ENCODE measurements around the gene SLC13A2.

DNA sequence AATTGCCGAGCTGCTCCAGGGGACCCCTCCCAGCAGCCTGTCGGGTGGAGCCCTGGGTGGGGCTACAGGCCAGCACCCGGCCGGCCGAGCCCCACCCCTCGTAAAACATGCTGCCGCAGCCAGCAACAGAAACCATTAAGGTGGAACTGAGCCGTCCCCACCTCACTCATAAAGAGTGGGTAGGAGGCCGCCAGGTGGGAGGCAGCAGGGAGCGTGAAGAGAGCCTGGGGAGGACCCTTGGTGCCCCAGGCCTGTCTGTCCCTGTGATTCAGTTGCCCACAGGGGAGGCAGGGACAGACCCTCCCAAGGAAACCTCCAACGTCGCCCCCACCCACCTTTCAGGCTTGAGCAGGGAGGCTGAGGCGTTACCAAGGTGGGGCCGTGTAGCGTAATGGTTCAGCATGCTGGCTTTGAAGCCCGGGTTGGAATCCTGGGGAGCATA, 41.1 kb downstream of the SLC13A2 start:
- TF ChIP-seq, protein P1, sequence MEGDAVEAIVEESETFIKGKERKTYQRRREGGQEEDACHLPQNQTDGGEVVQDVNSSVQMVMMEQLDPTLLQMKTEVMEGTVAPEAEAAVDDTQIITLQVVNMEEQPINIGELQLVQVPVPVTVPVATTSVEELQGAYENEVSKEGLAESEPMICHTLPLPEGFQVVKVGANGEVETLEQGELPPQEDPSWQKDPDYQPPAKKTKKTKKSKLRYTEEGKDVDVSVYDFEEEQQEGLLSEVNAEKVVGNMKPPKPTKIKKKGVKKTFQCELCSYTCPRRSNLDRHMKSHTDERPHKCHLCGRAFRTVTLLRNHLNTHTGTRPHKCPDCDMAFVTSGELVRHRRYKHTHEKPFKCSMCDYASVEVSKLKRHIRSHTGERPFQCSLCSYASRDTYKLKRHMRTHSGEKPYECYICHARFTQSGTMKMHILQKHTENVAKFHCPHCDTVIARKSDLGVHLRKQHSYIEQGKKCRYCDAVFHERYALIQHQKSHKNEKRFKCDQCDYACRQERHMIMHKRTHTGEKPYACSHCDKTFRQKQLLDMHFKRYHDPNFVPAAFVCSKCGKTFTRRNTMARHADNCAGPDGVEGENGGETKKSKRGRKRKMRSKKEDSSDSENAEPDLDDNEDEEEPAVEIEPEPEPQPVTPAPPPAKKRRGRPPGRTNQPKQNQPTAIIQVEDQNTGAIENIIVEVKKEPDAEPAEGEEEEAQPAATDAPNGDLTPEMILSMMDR (conservative IDR thresholded peaks at IDR 0.05; ENCODE audit: low read depth, low read length) = no peak
- TF ChIP-seq EZH2 (IDR thresholded peaks at IDR 0.05; ENCODE audit: borderline replicate concordance, low read depth, low read length, poor library complexity, severe bottlenecking) = no peak

All from A673 (cell line).